OCI-M2 (cell line): ENCODE results near the gene BSN.

ENCODE experiments used
- DNase-seq: peaks from one replicate; lab custom pipeline; 2025; ENCODE audit not compliant: unreplicated experiment; lab: John Stamatoyannopoulos, UW

Gene BSN

DNA sequence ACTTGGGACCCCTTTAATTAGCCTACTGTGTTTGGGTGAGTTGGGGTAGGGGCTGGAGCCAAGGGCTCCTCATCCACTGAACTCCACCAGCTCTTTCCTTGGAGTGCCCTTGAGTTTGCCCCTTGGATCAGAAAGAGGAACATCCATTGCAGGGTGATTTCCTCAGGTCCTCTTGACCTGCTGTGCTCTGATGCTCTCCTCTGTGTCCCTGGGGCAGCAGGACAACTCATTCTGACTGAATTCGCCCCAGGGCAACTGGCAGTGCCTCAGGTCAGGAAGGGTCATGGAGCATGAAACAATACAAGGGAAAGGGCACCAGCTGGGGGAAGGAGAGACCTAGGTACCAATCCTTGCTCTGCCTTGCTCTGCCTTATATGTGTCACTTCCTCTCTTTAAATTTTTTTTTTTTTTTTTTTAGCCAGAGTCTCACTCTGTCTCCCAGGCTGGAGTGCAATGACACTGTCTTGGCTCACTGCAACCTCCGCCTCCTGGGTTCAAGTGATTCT lies 47.8 kb downstream of the BSN start:
- DNase-seq = no peak

DNA sequence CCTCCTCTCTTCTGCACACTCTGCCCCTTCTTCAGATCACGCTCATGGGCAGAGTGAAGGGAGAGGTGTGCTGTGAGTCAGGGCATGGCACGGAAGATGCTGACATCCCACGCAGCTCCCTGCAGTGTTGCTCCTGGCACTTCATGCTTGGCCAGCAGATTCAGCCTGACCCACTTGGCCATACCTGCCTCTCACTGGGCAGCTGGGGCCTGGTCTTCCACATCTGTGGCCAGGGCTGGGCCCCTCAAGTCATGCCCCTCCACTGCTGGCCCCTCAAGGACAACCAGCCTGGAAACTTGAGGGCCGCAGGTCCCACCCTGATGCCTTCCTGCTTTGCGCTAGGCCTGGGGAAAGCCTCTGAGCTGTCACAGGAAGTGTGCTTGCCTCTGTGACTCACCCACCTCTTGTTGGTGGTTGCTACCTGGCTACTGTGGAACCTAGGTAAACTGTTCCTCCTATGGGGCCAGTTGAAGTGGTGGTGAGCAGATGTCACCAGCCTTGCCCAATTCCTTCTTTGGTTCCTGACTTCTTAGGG lies 48.7 kb downstream of the BSN start:
- no peak for DNase-seq

DNA sequence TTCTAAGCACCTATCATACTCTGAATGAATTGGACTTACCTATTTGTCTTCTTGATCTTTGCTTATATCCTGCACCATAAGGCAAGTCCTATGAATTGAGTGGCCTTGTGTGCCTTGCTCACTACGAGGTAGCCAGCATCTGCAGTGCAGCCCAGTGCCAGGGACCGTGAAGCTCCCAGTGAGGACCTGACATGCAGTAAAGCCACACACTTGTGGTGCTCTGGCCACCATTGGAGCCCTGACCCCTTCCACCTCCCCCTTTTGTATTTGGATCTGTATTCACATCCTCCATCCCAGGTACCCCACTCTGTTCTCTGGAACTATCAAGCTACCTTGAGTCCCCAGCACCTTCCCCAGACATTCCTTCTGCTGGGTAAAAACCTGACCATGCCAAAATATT lies 52.1 kb downstream of the BSN start:
- DNase-seq = no peak

DNA sequence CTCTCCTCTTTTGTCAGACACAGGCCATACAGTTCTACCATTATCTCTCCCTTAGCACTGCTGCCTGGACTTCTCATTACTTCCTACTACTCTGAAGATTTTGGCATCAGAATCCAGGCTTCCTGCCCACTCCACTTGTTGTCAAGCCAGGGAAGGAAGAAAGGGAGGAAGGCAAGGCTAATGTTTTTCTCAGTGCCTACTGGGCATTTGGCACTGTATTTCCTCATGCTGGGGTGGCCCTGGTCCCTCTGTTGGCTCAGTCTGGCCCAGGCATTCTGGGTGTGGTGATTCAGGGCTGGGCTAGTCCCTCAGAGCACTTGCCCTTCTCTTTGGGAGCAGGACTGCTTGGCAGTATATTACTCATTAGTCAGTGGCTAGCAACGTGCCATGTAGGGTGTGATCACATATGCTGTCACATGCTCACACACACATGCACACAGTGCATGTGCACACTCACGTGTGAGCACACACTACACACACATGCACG lies 52.9 kb downstream of the BSN start:
- no peak for DNase-seq

DNA sequence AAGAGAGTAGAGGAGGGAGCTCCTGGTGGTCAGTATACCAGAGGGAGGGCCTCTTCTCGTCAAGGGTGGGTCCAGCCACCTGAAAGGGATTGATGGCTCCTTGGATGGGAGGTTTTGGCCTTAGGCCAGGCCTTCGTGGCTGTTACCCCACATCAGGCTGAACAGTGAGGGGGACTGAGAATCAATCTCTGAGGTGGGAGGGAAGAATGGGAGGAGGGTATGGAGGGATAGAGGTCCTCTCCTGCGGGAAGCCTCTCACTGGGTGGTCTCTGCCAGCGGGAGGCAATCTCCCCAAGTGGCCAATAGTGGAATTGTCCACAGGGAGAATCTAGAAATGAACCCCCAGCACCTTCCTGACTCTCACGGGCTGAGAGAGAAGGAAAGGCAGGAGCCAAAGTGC lies 53.5 kb downstream of the BSN start:
- DNase-seq = no peak

DNA sequence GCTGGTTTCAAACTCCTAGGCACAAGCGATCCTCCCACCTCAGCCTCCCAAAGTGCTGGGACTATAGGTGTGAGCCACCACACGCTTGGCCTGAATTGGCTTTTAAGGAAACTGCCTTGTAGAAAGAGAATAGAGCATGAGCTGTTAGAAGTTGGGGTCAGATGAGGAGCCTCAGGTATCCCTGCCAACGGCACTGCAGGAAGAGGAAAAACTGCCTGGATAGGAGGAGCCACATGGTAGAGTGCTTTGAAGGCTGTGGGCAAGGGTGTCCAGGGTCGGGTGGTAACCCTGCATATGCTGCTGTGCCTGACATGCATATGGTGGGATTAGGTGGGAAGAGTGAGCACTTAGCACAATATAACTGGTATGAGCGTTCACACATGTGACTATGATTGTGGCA lies 55.0 kb downstream of the BSN start:
- no peak for DNase-seq

DNA sequence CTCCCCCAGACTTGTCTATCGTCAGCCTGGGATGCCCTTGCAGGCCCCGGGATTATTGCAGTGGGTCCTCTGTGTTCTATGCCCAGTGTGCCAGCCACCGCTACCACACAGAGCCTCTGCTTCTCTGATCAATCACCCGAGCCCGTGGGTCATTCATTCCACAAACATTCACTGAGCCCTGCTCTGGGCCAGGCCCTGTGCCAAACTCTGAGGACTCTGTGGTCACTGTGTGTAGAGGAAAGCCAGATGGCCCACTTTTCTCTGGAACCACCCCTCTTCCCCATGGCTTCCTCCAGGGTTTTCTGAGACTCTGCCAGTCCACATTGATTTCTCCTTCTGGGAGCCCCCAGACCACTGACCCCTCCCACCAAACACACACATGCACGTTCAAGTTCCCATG lies 55.5 kb downstream of the BSN start:
- DNase-seq = no peak

DNA sequence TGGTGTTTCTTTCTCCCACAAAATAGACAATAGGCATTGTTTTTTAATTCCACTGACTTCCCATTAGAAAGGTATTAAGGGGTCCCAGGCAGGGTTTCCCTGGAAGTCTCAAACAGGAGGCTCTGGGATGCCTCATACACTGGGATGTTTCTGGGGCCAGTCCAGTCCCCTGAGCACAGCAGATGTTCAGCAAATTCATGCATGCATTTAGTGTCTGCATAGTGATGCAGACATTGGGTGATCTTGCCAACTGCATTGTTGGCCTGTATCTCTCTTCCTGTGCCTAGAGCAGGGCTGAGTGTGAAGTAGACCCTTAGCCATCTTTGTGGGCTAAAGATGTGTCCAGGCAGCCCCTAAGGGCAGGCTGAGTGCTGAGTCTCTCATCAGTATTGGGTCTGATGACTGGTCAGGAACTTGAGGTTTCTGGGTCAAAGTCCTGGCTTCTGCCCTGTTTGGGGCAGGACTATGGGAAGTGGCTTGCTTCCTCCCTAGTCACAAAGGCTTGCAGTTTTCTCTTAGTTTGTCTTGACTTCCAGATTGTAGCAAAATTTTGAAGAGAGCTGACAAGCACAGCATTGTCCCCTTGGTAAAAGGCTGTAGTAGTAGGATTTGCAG lies 56.5 kb downstream of the BSN start:
- no peak for DNase-seq

DNA sequence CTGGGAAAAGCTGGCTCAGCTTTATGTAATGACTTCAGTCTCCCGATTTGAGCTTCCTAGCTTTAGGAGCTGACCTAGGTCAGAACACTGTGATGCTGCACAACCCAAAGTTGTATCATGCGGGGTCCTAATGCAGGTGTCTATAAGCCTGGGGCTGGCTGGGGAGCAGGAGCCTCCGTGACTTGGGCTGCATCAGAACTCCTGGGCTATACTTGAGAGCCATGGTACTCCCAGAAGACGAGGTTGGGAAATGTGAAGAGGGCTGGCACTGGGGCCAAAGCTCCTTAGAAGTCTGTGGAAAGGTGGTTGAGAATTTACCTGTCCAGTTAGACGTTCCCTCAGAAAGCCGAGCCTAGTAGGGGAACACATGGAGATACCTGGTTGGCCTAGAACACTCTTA lies 57.0 kb downstream of the BSN start:
- no peak for DNase-seq

DNA sequence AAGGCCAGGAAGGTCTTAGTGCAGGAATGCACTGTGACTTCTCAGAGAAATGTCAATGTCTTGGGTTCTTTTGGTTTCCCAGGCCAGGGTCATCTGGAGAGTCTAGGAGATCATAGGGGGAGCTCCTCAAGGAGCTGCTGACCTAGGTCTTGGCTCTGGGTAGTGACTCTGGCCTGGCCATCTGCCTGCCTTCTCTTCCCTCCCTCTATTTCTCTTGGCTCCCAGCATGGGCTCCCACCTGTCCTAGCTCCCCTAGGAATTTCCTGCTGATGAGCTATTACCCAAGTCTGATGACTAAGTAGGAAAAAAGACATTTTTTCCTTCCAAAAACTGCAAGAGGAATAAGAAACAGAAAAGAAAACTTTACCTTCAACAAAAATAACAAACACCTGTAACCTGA lies 57.4 kb downstream of the BSN start:
- no peak for DNase-seq

DNA sequence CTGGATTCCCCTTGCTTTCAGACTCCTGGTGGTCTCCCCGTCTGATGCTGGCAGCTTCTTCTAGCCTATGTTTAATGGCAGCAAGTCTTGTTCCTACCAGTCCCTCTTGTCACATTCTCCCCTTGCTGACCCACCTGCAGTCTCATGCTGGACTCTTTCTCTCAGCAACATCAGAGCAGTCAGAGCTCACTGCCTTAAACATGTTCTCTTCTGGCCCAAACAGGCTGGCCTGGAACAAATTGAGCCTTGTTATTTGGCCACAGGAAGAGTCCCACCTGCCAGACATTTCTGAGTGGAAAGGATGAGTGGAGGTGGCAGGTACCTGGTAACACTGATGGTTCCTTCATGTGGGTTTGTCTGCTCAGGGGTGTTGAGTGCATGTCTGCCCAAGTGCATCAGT lies 60.7 kb downstream of the BSN start:
- DNase-seq = no peak

DNA sequence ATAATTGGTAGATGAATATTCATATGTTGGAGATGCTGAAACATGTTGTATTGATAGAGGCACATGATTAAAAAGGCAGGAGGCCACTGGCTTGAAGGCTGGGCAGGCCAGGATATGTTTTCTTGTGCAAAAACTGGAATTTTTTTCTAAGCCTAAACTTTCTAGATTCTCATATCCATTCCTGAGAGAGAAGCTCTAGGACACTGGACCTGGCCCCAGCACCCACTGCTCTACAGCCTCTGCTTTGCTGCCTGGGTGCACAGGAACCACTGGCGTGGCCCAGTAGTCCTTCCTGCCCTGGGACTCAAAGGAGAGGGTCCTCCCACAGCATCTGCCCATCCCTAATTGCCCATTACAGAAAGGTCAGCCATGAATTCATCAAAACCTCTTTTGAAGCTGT lies 61.8 kb downstream of the BSN start:
- no peak for DNase-seq

DNA sequence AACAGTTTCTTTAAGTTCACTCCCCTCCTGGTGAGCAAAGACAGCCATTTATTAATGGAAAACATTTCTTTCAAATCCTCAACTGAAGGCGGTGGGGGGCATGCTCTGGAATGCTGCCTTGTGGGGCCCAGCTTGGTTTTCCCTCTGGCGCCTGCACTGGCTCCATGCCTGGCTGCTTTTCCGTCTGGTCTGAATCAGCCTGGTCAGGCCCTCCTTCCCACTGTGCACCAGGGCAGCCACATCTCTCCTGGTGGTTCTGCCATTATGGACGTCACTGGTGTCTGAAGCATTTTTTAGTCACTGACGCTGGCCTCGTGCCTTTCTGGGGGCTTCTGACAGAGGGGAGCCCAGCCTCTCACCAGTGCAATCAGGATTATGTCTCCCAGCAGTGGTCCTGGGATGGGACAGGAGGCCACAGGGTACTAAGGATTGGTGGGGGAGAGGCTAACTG lies 62.2 kb downstream of the BSN start:
- DNase-seq = no peak

DNA sequence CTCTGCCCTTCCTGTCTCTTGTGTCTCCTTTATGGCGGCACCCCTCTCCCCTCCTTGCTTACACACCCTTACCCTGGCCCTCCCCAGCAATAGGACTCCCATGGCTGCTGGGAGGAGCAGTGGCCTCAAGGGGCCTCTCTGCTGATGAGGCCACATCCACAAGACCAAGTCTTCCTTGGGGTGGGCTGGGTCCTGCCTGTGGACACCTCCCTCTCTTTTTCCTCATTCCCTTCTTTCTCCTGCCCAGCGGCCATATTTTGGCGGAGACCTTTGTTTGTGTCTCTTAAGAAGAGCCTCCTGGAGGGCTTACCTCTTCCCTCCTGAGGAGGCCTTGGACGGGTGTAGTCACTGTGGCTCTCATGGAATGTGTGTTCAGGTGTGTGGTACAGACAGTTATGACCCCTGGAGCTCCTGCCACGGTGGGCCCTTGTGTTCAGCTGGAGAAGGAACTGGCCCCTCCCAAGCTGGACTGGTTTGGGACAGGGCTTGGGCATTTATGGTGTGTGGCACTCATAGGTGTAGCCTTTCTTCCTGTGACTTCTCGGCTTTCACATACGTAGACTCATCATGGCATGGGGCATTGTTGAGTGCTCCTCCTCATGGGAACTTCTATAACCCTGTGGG lies 63.2 kb downstream of the BSN start:
- DNase-seq = no peak

DNA sequence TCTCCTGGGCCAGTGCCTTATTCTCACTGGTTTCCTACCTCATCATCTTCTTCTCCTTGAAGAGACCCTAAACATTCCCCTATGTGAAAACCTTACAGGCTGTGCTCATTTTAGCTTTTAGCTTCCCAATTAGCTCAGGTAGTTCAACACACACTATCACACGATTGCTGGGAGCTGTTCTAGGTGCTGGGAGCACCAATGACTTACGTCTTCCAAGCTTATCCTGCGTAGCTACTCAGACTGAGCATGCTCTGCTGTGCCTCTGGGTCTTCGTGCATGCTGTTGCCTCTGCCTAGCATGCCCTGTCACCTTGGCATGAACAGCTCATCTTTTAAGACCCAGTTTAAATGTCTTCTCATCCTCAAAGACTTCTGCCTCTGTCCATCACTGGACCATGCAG lies 64.1 kb downstream of the BSN start:
- no peak for DNase-seq

DNA sequence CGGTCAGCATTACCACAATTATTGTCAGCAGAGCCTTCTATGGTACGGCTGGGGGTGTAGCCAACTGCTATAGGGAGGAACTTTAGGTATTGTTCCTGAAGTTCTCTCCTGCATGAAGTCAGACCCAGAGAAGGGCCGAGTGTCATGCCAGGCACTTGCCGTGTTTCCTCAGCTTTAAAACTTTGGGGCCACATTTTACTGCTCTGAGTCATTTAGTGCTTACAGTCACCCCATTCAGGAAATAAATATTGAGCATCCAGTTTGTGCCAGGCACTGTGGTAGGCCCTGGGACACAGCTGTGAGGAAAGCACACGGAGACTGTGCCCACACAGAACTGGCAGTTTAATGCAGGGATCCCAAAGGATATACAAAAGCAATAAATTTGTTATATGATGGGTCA lies 65.4 kb downstream of the BSN start:
- no peak for DNase-seq

DNA sequence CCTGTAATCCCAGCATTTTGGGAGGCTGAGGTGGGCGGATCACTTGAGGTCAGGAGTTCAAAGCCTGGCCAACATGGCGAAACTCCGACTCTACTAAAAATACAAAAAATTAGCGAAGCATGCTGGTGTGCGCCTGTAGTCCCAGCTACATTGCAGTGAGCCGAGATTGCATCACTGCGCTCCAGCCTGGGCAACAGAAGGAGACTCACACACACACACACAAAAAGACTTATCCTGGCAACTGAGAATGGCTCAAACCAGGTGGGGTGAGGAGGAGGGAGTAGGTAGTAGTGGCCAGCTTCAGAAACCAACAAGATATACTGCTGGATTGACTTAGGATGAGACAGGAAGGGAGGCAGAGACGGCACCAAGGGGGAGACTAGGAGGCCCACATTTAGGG lies 66.5 kb downstream of the BSN start:
- DNase-seq = no peak

DNA sequence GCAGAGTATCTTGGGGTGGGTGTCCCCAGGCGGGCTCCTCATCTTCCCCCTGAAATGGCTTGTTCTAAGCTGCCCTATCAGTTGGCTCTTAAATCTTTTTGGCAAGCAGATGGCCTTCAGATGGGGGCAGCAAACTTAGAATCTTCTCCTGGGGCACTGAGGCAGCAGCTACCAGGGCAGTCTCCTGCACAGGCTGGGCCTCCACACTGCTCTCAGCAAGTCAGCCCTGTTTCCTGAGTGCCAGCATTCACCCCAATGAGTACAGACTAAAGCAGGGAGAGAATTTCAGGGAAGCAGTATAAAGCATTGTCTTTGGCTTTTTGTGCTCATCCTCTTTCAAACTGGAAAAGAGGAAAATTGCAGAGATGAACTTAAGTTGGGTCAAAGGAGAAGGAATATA lies 68.8 kb downstream of the BSN start:
- DNase-seq = no peak

DNA sequence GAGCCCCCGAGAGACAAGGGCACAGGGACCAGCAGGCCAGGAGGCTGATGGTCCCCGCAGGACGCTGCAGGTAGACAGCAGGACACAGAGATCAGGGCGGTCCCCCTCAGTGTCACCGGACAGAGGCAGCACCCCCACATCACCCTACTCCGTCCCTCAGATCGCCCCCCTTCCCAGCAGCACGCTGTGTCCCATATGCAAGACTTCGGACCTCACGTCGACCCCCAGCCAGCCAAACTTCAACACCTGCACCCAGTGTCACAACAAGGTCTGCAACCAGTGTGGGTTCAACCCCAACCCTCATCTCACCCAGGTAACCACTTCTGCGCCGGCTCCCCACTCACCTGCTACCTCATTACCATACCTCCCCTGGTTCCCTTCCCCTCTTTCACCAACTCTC lies 70.8 kb downstream of the BSN start:
- DNase-seq = no peak

DNA sequence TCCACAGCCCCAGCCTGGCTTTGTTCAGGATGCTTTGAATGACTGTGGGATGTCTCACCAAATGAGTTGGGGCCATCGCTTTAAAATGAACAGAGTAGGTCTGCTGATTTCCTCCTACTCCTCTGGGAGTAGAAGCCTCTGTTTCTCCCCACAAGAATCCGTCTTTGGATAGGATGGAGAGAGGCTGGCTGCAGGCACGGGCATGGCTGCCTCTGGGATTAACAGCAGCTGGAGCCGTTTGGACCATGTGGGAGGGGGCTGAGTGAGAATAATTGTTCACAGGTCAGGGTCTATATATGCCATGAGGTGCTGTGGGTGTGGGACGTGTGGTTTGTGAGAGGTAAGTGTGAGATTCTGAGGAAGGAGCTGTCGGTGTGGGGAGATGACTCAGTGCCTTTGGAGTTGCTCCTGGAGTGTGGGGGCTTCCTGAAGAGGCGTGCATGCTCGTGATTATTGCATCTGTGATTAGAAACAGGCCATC lies 71.9 kb downstream of the BSN start:
- no peak for DNase-seq

DNA sequence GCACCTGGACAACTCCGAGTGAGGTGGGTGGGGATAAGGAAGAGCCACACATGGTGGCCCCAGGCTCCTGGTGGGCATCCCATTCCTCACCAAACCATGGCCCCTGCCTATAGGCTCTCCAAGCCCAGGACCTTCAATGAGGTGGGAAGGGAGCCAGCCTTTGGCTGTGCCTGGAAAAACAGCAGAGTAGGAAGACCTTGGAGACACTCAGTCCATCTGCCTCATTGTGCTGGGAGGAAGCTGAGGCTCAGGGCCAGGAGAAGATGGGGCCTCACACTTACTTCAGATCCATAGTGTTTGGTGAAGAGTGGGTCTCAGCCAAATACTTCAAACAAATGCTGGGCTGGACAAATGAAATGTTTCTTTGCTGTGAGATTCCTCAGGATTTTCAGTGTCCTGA lies 72.5 kb downstream of the BSN start:
- no peak for DNase-seq

DNA sequence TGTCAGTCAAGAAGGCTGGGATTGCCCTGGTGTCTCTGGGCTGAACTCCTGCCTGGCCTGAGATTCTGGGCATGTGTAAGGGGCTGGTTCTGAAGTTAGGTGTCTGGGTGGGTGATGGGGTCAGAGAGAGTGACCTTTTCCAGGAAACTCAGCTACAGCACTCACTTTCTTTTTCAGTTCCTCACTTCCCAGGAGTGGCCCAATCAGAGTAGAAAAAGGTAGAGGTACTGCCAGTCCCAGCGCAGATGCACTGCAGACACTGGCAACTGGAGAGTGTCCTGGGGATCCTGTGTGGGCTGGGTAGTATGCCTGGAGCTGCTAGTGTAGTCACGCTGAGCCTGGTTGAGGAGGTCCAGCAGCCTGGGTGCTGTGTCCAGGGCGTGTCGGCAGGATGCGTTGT lies 73.4 kb downstream of the BSN start:
- no peak for DNase-seq

DNA sequence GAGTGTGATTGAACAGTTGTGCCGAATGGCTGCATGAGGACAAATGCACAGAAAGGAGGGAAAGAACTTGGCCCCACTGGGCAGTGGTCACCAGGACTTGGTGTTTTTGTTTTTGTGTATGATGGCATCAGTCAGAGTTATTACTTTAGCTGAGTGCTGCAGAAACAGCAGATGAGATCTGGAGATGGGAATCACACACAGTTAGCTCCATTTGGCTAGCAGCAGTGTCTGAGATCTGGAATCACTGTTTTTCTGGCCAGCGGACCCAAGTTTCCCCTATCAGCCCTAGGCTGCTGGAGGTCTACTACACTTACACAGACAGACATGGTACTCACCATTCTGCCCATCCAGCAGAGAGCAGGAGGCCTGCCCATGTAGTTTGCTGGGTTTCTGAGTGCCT lies 74.0 kb downstream of the BSN start:
- no peak for DNase-seq
